Esophagus squamous epithelium (tissue), 4 donors: ENCODE results near the gene RHOH.

ENCODE experiments used
- CTCF ChIP-seq, 6 experiments: fragments of 450-650 bp in 4 of 6; fragments of 200-600 bp in 2 of 6; sonication (generic) in 2 of 6; IDR thresholded peaks; one replicate each; pipeline ENCODE4 v1.5.1; 2016 to 2019; ENCODE audit warnings: antibody characterized with exemption in 6 of 6, mild to moderate bottlenecking in 4 of 6, moderate library complexity in 4 of 6
- POLR2A ChIP-seq, 4 donors: fragments of 450-650 bp; IDR thresholded peaks; one replicate each; pipeline ENCODE4 v1.6.1; 2017; ENCODE audit warnings: antibody characterized with exemption in 4 of 4, mild to moderate bottlenecking in 4 of 4, moderate library complexity in 3 of 4

GRCh38 chr4:40199999-40200874, 3.4 kb downstream of the RHOH start:
- TF ChIP-seq CTCF (IDR thresholded peaks at IDR 0.05), result no peak
- peak in 2 of 4 donors; percentile 34 to 76 for TF ChIP-seq POLR2A (IDR thresholded peaks at IDR 0.05)
